Measurements from ENCODE around the gene ZBTB20. TPM values are rescaled to one million over a fixed set of nuclear protein-coding genes. Genes with fewer than 3 reads are reported as not detected.

ZBTB20 gene
- total RNA-seq, 1 experiment from 2014 or later, result 26.5 TPM

DNA sequence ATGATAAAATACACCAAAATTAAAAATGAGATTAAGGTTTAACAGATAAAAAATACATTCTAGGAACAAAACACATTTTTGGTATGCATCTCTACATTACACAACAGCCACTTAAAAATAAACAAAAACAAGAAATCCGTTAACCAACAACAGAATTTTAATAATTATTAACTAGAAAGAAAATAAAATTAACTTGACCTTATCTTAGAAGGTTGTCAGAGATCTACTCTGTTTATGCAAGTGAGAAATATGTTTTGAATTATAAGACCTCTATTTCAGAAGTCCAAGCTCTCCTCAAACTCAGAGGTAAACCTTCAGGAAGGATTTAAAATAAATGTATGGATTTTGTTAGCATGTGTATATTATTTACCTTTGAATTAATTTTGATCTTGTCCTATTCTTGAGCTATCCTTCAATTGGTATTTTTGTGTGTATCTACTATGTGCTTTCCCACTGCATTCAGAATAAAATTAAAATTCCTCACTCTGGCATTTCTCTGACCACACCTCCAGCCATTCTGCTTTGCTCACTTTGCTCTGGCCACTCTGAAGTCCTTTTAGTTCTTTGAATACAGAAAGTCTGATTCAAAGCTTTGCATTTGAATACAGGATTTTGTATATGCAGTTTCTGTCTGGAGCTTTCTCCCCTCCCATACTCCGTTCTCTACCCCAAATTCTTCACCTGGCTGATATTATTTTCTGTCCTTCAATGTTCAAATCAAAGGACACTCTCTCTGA lies 352.0 kb downstream of the ZBTB20 start:
- BruUV-seq (replicated peaks), result no TSS peak
- no peaks in the 10 kb centered on the region for H3K79me2 ChIP-seq (ENCODE audit: low read depth)
- H2AFZ ChIP-seq, result no peak overlapping the region
- H3K36me3 ChIP-seq (ENCODE audit: low read depth), result no peaks in the 10 kb centered on the region
- DNase-seq, result no peak
- no peaks in the 10 kb centered on the region for H3K9me2 ChIP-seq (ENCODE audit: insufficient read depth)
- H3K27me3 ChIP-seq (ENCODE audit: insufficient read depth, low read depth), result no peaks in the 10 kb centered on the region
- no peaks in the 10 kb centered on the region for H4K20me1 ChIP-seq (ENCODE audit: insufficient read depth)
- no peak overlapping the region for H3K4me2 ChIP-seq
- H3F3A ChIP-seq (ENCODE audit: insufficient read depth, low read depth), result no peaks in the 10 kb centered on the region
- ChIA-PET CTCF (no interaction called here), POLR2A (ENCODE audit: unreplicated experiment) (interaction anchor here (0.6 kb wide), 1 partner anchor 72 kb away, joined by 3 read pairs; no protein-coding TSS in a partner anchor)
- intact Hi-C loops (cut with micrococcal nuclease; ENCODE audit: unreplicated experiment), result no loop called here
- no peak for TF ChIP-seq CTCF (conservative IDR thresholded peaks at IDR 0.05)
- no peak for TF ChIP-seq EZH2 (IDR thresholded peaks at IDR 0.05; ENCODE audit: low read depth)
- H3K9me3 ChIP-seq (ENCODE audit: insufficient read depth, low read depth), result no peaks in the 10 kb centered on the region
- H3K4me3 ChIP-seq, result no peak overlapping the region
- no peak overlapping the region for H3K27ac ChIP-seq
- H3K4me1 ChIP-seq (replicated peaks; ENCODE audit: insufficient read depth), result no peaks in the 10 kb centered on the region

GRCh38 chr3:114792159-114792918 lies 354.7 kb downstream of the ZBTB20 start:
- no peaks in the 10 kb centered on the region for H3K36me3 ChIP-seq (ENCODE audit: low read depth)
- no peak overlapping the region for H3K4me3 ChIP-seq
- intact Hi-C loops (cut with micrococcal nuclease; ENCODE audit: unreplicated experiment), result no loop called here
- ChIA-PET CTCF (no interaction called here), POLR2A (ENCODE audit: unreplicated experiment) (no interaction called here)
- no peak overlapping the region for H2AFZ ChIP-seq
- no peaks in the 10 kb centered on the region for H3K9me2 ChIP-seq (ENCODE audit: insufficient read depth)
- H3K4me1 ChIP-seq (replicated peaks; ENCODE audit: insufficient read depth), result no peaks in the 10 kb centered on the region
- no peak for DNase-seq
- H3F3A ChIP-seq (ENCODE audit: insufficient read depth, low read depth), result no peaks in the 10 kb centered on the region
- no TSS peak for BruUV-seq (replicated peaks)
- H4K20me1 ChIP-seq (ENCODE audit: insufficient read depth), result no peaks in the 10 kb centered on the region
- H3K27ac ChIP-seq, result no peak overlapping the region
- no peaks in the 10 kb centered on the region for H3K27me3 ChIP-seq (ENCODE audit: insufficient read depth, low read depth)
- no peaks in the 10 kb centered on the region for H3K79me2 ChIP-seq (ENCODE audit: low read depth)
- H3K4me2 ChIP-seq, result no peak overlapping the region
- no peak for TF ChIP-seq EZH2 (IDR thresholded peaks at IDR 0.05; ENCODE audit: low read depth)
- no peak for TF ChIP-seq CTCF (conservative IDR thresholded peaks at IDR 0.05)
- H3K9me3 ChIP-seq (ENCODE audit: insufficient read depth, low read depth), result no peaks in the 10 kb centered on the region

DNA sequence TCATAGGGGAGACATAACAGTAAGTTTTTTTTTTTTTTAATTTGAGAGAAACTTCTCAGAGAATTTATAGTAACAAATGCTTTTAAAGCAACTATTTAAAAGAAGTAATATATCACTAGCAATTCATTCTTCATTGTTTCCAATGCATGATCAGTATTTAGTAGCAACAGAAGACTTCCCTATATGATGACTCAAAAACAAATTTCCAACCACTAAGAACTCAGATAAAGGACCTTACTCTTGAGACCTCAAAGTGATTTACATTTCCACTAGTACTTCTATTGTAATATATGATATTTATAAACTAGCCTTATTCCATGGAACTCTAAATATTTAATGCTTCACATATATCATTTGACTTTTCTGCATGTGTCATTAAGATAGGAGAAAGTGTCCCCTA lies 356.3 kb downstream of the ZBTB20 start:
- no peaks in the 10 kb centered on the region for H3F3A ChIP-seq (ENCODE audit: insufficient read depth, low read depth)
- CTCF ChIA-PET, result no interaction called here
- intact Hi-C loops (cut with micrococcal nuclease; ENCODE audit: unreplicated experiment), result no loop called here
- POLR2A ChIA-PET (ENCODE audit: unreplicated experiment), result no interaction called here
- H3K4me1 ChIP-seq (replicated peaks; ENCODE audit: insufficient read depth), result no peaks in the 10 kb centered on the region
- no peak overlapping the region for H3K27ac ChIP-seq
- H3K36me3 ChIP-seq (ENCODE audit: low read depth), result no peaks in the 10 kb centered on the region
- TF ChIP-seq CTCF (conservative IDR thresholded peaks at IDR 0.05) (no peak), EZH2 (IDR thresholded peaks at IDR 0.05; ENCODE audit: low read depth) (no peak)
- BruUV-seq (replicated peaks), result no TSS peak
- DNase-seq, result no peak
- no peaks in the 10 kb centered on the region for H3K9me2 ChIP-seq (ENCODE audit: insufficient read depth)
- H3K4me2 ChIP-seq, result no peak overlapping the region
- no peaks in the 10 kb centered on the region for H3K9me3 ChIP-seq (ENCODE audit: insufficient read depth, low read depth)
- no peak overlapping the region for H3K4me3 ChIP-seq
- no peaks in the 10 kb centered on the region for H3K79me2 ChIP-seq (ENCODE audit: low read depth)
- H2AFZ ChIP-seq, result no peak overlapping the region
- H4K20me1 ChIP-seq (ENCODE audit: insufficient read depth), result no peaks in the 10 kb centered on the region
- H3K27me3 ChIP-seq (ENCODE audit: insufficient read depth, low read depth), result no peaks in the 10 kb centered on the region

Measured in PC-9 (cell line).